ENCODE results near the gene NPTN. TPM values are rescaled to one million over a fixed set of nuclear protein-coding genes. Genes with fewer than 3 reads are reported as not detected.

The NPTN gene
- total RNA-seq, 2 donors from 2014 or later, result 186 to 225 TPM

DNA sequence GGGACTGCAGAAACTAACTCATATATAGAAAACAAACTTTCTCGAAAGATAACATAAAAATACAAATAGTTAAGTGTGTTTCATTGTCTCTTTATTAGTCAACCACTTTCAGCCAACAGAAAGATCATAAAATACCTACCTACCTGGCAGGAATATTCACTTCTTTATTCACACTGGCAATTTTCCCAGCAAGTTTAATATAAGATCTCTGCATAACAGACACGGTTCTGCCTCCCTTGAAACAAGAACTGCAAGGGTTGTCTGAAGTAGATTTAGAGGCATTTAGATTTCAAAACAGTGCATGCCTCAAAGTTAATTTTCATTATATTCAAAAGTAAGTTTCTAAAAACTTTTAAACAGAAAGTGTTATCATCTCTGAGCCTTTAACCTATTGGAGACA is 7.1 kb downstream of the NPTN start:
- DNase-seq (ENCODE audit: low spot score), result no peak
- Histone ChIP-seq H3K27ac (no peak overlapping the region), H3K36me3 (no peaks in the 10 kb centered on the region), H3K27me3 (no peaks in the 10 kb centered on the region), H3K4me3 (no peak overlapping the region), H3K9me3 (no peaks in the 10 kb centered on the region), H3K4me1 (peaks cover 0 to 67% of the 10 kb centered on the region in 2 donors)
- TF ChIP-seq, protein P1, sequence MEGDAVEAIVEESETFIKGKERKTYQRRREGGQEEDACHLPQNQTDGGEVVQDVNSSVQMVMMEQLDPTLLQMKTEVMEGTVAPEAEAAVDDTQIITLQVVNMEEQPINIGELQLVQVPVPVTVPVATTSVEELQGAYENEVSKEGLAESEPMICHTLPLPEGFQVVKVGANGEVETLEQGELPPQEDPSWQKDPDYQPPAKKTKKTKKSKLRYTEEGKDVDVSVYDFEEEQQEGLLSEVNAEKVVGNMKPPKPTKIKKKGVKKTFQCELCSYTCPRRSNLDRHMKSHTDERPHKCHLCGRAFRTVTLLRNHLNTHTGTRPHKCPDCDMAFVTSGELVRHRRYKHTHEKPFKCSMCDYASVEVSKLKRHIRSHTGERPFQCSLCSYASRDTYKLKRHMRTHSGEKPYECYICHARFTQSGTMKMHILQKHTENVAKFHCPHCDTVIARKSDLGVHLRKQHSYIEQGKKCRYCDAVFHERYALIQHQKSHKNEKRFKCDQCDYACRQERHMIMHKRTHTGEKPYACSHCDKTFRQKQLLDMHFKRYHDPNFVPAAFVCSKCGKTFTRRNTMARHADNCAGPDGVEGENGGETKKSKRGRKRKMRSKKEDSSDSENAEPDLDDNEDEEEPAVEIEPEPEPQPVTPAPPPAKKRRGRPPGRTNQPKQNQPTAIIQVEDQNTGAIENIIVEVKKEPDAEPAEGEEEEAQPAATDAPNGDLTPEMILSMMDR (IDR thresholded peaks at IDR 0.05), result no peak

GRCh38 chr15:73624530-73624929 is 8.7 kb downstream of the NPTN start:
- Histone ChIP-seq H3K9me3 (no peaks in the 10 kb centered on the region), H3K4me3 (no peak overlapping the region), H3K36me3 (no peaks in the 10 kb centered on the region), H3K27me3 (no peaks in the 10 kb centered on the region), H3K27ac (no peak overlapping the region), H3K4me1 (peaks cover 0 to 61% of the 10 kb centered on the region in 2 donors)
- TF ChIP-seq, protein P1 (IDR thresholded peaks at IDR 0.05), result no peak
- DNase-seq (ENCODE audit: low spot score), result no peak

GRCh38 chr15:73621286-73621826 is 11.8 kb downstream of the NPTN start:
- H3K27ac ChIP-seq, result no peak overlapping the region
- H3K4me1 ChIP-seq, result peaks cover 0 to 55% of the 10 kb centered on the region in 2 donors

GRCh38 chr15:73620078-73620477 is 13.1 kb downstream of the NPTN start:
- no peak for DNase-seq (ENCODE audit: low spot score)
- H3K27ac ChIP-seq, result no peak overlapping the region
- peaks cover 0 to 55% of the 10 kb centered on the region in 2 donors for H3K4me1 ChIP-seq
- no peaks in the 10 kb centered on the region for H3K36me3 ChIP-seq
- H3K9me3 ChIP-seq, result no peaks in the 10 kb centered on the region
- TF ChIP-seq, protein P1 (IDR thresholded peaks at IDR 0.05), result no peak
- H3K27me3 ChIP-seq, result no peaks in the 10 kb centered on the region
- H3K4me3 ChIP-seq, result no peak overlapping the region

More at GRCh38 chr15:73621286-73621826, 11.8 kb downstream of the NPTN start:
- Histone ChIP-seq H3K9me3 (no peaks in the 10 kb centered on the region), H3K4me3 (no peak overlapping the region), H3K27me3 (no peaks in the 10 kb centered on the region), H3K36me3 (no peaks in the 10 kb centered on the region)
- TF ChIP-seq, protein P1 (IDR thresholded peaks at IDR 0.05), result no peak
- DNase-seq (ENCODE audit: low spot score), result no peak

- H3K9me3 ChIP-seq, result no peaks in the 10 kb centered on the region
- TF ChIP-seq, protein P1 (IDR thresholded peaks at IDR 0.05), result no peak
- H3K36me3 ChIP-seq, result no peaks in the 10 kb centered on the region
- no peaks in the 10 kb centered on the region for H3K27me3 ChIP-seq
- DNase-seq (ENCODE audit: low spot score), result no peak
- no peak overlapping the region for H3K27ac ChIP-seq
- H3K4me3 ChIP-seq, result no peak overlapping the region
- H3K4me1 ChIP-seq, result peaks cover 0 to 40% of the 10 kb centered on the region in 2 donors
These were observed 15.3 kb downstream of the NPTN start for GRCh38 chr15:73617913-73618312.

- no peaks in the 10 kb centered on the region for H3K36me3 ChIP-seq
- no peaks in the 10 kb centered on the region for H3K9me3 ChIP-seq
- TF ChIP-seq, protein P1 (IDR thresholded peaks at IDR 0.05), result no peak
- H3K4me3 ChIP-seq, result no peak overlapping the region
- H3K27ac ChIP-seq, result no peak overlapping the region
- no peak for DNase-seq (ENCODE audit: low spot score)
- peaks cover 0 to 40% of the 10 kb centered on the region in 2 donors for H3K4me1 ChIP-seq
- no peaks in the 10 kb centered on the region for H3K27me3 ChIP-seq
These were observed 15.8 kb downstream of the NPTN start for GRCh38 chr15:73617301-73617831.
